ENCODE results near the gene MAMLD1. TPM values are rescaled to one million over a fixed set of nuclear protein-coding genes. Genes with fewer than 3 reads are reported as not detected.

MAMLD1 gene
- total RNA-seq, 1 donor from 2014 or later = 5.0 TPM

GRCh38 chrX:150514462-150514861 lies 151.3 kb downstream of the MAMLD1 start:
- Histone ChIP-seq H3K27me3 (no peaks in the 10 kb centered on the region), H3K36me3 (no peaks in the 10 kb centered on the region), H3K4me1 (no peaks in the 10 kb centered on the region), H3K27ac (no peak overlapping the region), H3K9me3 (no peaks in the 10 kb centered on the region), H3K4me3 (no peak overlapping the region)
- intact Hi-C loops (cut with DNase I) = no loop called here
- DNase-seq (no peak), ATAC-seq (no peak)
- no peak for TF ChIP-seq CTCF (IDR thresholded peaks at IDR 0.05)

- Histone ChIP-seq H3K27me3 (no peaks in the 10 kb centered on the region), H3K9me3 (no peaks in the 10 kb centered on the region), H3K36me3 (no peaks in the 10 kb centered on the region), H3K4me3 (no peak overlapping the region), H3K27ac (no peak overlapping the region), H3K4me1 (no peaks in the 10 kb centered on the region)
- no peak for ATAC-seq
- DNase-seq = no peak
- TF ChIP-seq CTCF (IDR thresholded peaks at IDR 0.05) = no peak
- intact Hi-C loops (cut with DNase I) = no loop called here
Observed at GRCh38 chrX:150515801-150516200, 152.7 kb downstream of the MAMLD1 start.

- Histone ChIP-seq H3K4me3 (no peak overlapping the region), H3K27me3 (no peaks in the 10 kb centered on the region), H3K9me3 (no peaks in the 10 kb centered on the region), H3K36me3 (no peaks in the 10 kb centered on the region), H3K4me1 (no peaks in the 10 kb centered on the region), H3K27ac (no peak overlapping the region)
- no peak for TF ChIP-seq CTCF (IDR thresholded peaks at IDR 0.05)
- ATAC-seq (no peak), DNase-seq (no peak)
- intact Hi-C loops (cut with DNase I) = no loop called here
Observed at GRCh38 chrX:150517303-150517910, 154.3 kb downstream of the MAMLD1 start.

- H3K27ac ChIP-seq = no peak overlapping the region
- no peaks in the 10 kb centered on the region for H3K27me3 ChIP-seq
- no peak overlapping the region for H3K4me3 ChIP-seq
- no peak for DNase-seq
- no peaks in the 10 kb centered on the region for H3K4me1 ChIP-seq
- H3K9me3 ChIP-seq = no peaks in the 10 kb centered on the region
- intact Hi-C loops (cut with DNase I) = no loop called here
- no peaks in the 10 kb centered on the region for H3K36me3 ChIP-seq
- no peak for TF ChIP-seq CTCF (IDR thresholded peaks at IDR 0.05)
- ATAC-seq = no peak
Observed at GRCh38 chrX:150522494-150522893, 159.4 kb downstream of the MAMLD1 start.

GRCh38 chrX:150525061-150525919 lies 162.2 kb downstream of the MAMLD1 start:
- no peak for TF ChIP-seq CTCF (IDR thresholded peaks at IDR 0.05)
- no peak for DNase-seq
- no peaks in the 10 kb centered on the region for H3K36me3 ChIP-seq
- no peaks in the 10 kb centered on the region for H3K4me1 ChIP-seq
- no peaks in the 10 kb centered on the region for H3K9me3 ChIP-seq
- intact Hi-C loops (cut with DNase I) = no loop called here
- H3K27me3 ChIP-seq = no peaks in the 10 kb centered on the region
- H3K27ac ChIP-seq = no peak overlapping the region
- no peak for ATAC-seq
- no peak overlapping the region for H3K4me3 ChIP-seq
